ENCODE data around the gene HBG2. TPM values are rescaled to one million over a fixed set of nuclear protein-coding genes. Genes with fewer than 3 reads are reported as not detected.
"Not testable (repeated sequence)": the region's sequence is repeated elsewhere in the genome, so short reads cannot be mapped to it uniquely, and the experiment has no call there.

The HBG2 gene
- total RNA-seq, 1 donor from 2014 or later: 0.82 TPM

DNA sequence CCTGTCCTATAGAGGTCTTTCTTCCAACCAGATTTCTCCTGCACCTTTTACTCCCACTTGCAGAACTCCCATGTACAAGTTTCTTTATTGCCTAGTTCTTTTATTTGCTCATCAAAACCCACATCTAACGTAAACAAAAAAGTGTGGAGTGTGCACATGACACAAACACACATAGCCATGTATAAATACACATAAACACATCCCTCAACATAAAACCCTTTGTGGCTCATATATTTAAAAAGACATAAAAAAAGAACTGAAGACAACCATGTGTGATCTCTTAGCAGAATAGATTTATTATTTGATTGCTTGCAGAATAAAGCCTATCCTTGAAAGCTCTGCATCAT, 1.7 kb downstream of the HBG2 start:
- TF ChIP-seq, protein P1, sequence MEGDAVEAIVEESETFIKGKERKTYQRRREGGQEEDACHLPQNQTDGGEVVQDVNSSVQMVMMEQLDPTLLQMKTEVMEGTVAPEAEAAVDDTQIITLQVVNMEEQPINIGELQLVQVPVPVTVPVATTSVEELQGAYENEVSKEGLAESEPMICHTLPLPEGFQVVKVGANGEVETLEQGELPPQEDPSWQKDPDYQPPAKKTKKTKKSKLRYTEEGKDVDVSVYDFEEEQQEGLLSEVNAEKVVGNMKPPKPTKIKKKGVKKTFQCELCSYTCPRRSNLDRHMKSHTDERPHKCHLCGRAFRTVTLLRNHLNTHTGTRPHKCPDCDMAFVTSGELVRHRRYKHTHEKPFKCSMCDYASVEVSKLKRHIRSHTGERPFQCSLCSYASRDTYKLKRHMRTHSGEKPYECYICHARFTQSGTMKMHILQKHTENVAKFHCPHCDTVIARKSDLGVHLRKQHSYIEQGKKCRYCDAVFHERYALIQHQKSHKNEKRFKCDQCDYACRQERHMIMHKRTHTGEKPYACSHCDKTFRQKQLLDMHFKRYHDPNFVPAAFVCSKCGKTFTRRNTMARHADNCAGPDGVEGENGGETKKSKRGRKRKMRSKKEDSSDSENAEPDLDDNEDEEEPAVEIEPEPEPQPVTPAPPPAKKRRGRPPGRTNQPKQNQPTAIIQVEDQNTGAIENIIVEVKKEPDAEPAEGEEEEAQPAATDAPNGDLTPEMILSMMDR (IDR thresholded peaks at IDR 0.05; ENCODE audit: unreplicated experiment): no peak
- Mint-ChIP-seq H3K4me3 (ENCODE audit: unreplicated experiment) (no peak overlapping the region), H3K36me3 (ENCODE audit: low read depth, unreplicated experiment) (no peaks in the 10 kb centered on the region), H3K4me1 (ENCODE audit: unreplicated experiment) (no peaks in the 10 kb centered on the region), H3K27me3 (ENCODE audit: unreplicated experiment) (peaks cover 2% of the 10 kb centered on the region), H3K9me3 (ENCODE audit: unreplicated experiment) (no peaks in the 10 kb centered on the region), H3K27ac (ENCODE audit: unreplicated experiment) (no peak overlapping the region)
- no peak for DNase-seq (ENCODE audit: low spot score)

DNA sequence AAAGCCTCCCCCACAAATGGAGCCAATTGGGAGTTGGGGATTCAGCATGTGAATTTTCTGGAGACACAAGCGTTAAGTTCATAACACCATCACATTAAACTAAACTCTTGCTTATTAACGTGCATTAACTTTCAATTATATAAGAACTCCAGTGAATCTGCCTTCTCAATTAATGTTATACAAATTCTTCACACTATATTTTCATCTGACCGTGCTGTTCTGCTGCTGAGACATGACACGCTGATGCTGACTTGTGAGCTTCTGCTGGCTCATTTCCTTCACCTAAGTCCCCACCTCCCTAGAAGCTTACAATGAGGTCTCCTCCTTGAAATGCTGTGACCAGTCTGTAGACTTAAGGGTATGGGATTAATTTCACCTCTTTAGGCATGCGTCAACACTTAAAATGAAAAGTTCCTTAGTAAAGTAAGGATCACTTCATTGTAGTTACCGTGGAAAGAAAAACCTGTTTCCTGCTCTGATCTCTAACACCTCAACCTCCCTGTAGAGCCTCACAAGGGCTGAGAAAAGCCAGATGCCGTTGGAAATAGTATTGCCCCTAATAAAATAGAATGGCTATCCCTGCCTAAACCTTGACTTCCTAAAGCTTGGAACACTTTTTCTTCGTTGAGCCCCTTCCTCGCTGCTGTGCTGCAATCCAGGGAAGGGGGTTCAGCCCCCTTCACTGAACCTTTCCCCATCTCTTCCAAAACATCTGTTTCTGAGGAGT, 2.2 kb downstream of the HBG2 start:
- Mint-ChIP-seq H3K4me1 (ENCODE audit: unreplicated experiment) (no peaks in the 10 kb centered on the region), H3K4me3 (ENCODE audit: unreplicated experiment) (no peak overlapping the region), H3K9me3 (ENCODE audit: unreplicated experiment) (no peaks in the 10 kb centered on the region), H3K27ac (ENCODE audit: unreplicated experiment) (no peak overlapping the region), H3K36me3 (ENCODE audit: low read depth, unreplicated experiment) (no peaks in the 10 kb centered on the region), H3K27me3 (ENCODE audit: unreplicated experiment) (peaks cover 2% of the 10 kb centered on the region)
- DNase-seq (ENCODE audit: low spot score): no peak
- TF ChIP-seq, protein P1 (IDR thresholded peaks at IDR 0.05; ENCODE audit: unreplicated experiment): no peak

DNA sequence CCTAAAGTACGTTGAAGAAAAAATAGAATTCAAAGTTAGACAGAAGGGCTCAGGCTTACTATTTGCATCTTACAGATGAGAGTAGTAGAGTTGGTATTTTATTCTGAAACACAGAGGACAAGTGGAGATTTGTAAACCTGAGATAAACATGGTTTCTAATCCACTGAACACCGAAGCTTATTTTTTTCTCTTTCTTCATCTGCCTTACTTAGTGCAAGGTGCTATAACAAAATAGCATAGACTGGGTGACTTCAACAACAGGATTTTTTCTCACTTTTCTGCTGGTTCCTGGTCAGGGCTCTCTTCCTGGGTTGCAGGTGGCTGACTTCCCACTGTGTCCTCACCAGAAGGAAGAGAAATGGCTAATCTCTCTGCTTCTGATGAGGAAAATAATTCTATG, 2.8 kb downstream of the HBG2 start:
- DNase-seq (ENCODE audit: low spot score): no peak
- no peak overlapping the region for H3K4me3 Mint-ChIP-seq (ENCODE audit: unreplicated experiment)
- H3K36me3 Mint-ChIP-seq (ENCODE audit: low read depth, unreplicated experiment): no peaks in the 10 kb centered on the region
- H3K27ac Mint-ChIP-seq (ENCODE audit: unreplicated experiment): no peak overlapping the region
- H3K27me3 Mint-ChIP-seq (ENCODE audit: unreplicated experiment): peaks cover 3% of the 10 kb centered on the region
- H3K4me1 Mint-ChIP-seq (ENCODE audit: unreplicated experiment): no peaks in the 10 kb centered on the region
- TF ChIP-seq, protein P1 (IDR thresholded peaks at IDR 0.05; ENCODE audit: unreplicated experiment): no peak
- H3K9me3 Mint-ChIP-seq (ENCODE audit: unreplicated experiment): no peaks in the 10 kb centered on the region

DNA sequence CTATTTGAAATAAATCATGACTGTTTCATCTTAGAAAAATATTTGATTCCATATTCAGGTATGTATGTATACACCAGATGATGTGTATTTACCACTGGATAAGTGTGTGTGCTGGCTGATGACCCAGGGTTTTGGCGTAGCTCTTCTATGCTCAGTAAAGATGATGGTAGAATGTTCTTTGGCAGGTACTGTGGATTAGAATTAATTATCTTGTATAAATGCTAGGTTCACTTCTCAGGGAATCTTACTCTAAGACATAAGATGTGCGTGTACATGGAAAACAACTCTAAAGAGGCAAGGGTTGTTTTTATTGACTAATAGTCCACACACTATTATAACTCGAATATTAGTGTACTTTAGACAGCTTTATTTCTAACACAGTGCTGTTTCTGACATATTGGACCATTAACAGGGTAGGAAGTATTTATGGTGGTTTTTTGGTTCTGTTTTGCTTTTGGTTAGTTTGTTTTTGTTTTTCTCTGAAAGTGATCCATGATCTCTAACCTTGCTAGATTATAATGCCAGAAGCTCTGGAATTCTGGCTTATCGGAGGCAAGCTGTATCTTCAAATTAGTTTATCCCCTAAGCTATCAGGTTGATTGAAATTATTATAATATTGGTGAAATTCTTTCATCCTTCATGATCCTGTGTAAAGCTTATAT, 3.9 kb downstream of the HBG2 start:
- Mint-ChIP-seq H3K4me3 (ENCODE audit: unreplicated experiment) (no peak overlapping the region), H3K4me1 (ENCODE audit: unreplicated experiment) (no peaks in the 10 kb centered on the region), H3K9me3 (ENCODE audit: unreplicated experiment) (no peaks in the 10 kb centered on the region), H3K27ac (ENCODE audit: unreplicated experiment) (no peak overlapping the region), H3K27me3 (ENCODE audit: unreplicated experiment) (peaks cover 5% of the 10 kb centered on the region), H3K36me3 (ENCODE audit: low read depth, unreplicated experiment) (no peaks in the 10 kb centered on the region)
- DNase-seq (ENCODE audit: low spot score): no peak
- TF ChIP-seq, protein P1 (IDR thresholded peaks at IDR 0.05; ENCODE audit: unreplicated experiment): no peak

DNA sequence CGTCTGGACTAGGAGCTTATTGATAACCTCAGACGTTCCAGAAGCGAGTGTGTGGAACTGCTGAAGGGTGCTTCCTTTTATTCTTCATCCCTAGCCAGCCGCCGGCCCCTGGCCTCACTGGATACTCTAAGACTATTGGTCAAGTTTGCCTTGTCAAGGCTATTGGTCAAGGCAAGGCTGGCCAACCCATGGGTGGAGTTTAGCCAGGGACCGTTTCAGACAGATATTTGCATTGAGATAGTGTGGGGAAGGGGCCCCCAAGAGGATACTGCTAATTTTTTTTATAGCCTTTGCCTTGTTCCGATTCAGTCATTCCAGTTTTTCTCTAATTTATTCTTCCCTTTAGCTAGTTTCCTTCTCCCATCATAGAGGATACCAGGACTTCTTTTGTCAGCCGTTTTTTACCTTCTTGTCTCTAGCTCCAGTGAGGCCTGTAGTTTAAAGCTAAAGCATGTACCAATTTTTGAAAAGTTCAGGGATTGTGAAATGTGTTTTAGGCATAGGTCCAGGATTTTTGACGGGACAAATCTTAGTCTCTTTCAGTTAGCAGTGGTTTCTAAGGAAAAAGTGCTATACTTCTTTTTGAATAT, 4.7 kb downstream of the HBG2 start, which contains the start of gene HBG1:
HBG1 (minus strand) TSS at position 51 of the 590 bp plus-strand sequence. CDS start 53 bp downstream, outside the sequence.
- not testable (repeated sequence) for H3K27ac Mint-ChIP-seq (ENCODE audit: unreplicated experiment); H3K4me1 Mint-ChIP-seq (ENCODE audit: unreplicated experiment); H3K27me3 Mint-ChIP-seq (ENCODE audit: unreplicated experiment); H3K4me3 Mint-ChIP-seq (ENCODE audit: unreplicated experiment); H3K36me3 Mint-ChIP-seq (ENCODE audit: low read depth, unreplicated experiment); H3K9me3 Mint-ChIP-seq (ENCODE audit: unreplicated experiment); DNase-seq (ENCODE audit: low spot score)

DNA sequence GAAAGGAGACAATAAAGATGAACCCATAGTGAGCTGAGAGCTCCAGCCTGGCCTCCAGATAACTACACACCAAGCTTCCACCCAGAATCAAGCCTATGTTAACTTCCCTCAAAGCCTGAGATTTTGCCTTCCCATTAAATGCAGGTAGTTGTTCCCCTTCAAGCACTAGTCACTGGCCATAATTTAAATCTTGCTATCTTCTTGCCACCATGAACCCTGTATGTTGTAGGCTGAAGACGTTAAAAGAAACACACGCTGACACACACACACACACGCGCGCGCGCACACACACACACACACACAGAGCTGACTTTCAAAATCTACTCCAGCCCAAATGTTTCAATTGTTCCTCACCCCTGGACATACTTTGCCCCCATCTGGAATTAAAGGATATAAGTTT, 6.1 kb downstream of the HBG2 start:
- not testable (repeated sequence) for H3K36me3 Mint-ChIP-seq (ENCODE audit: low read depth, unreplicated experiment); H3K4me1 Mint-ChIP-seq (ENCODE audit: unreplicated experiment); H3K27ac Mint-ChIP-seq (ENCODE audit: unreplicated experiment); H3K4me3 Mint-ChIP-seq (ENCODE audit: unreplicated experiment); H3K27me3 Mint-ChIP-seq (ENCODE audit: unreplicated experiment); DNase-seq (ENCODE audit: low spot score); H3K9me3 Mint-ChIP-seq (ENCODE audit: unreplicated experiment)
